Neuronal stem cell (in vitro differentiated cells): ENCODE measurements around the gene GPR3.
"Not testable (repeated sequence)": the region's sequence is repeated elsewhere in the genome, so short reads cannot be mapped to it uniquely, and the experiment has no call there.

ENCODE experiments used
- DNase-seq: peaks from one replicate; pipeline ENCODE4 v3.0.0-alpha.2; 2013; ENCODE audit warnings: low spot score
- H2AFZ ChIP-seq: one replicate; pipeline ENCODE4 v1.6.1; 2013; ENCODE audit warnings: mild to moderate bottlenecking, low read length, inconsistent platforms
- H2AK5ac ChIP-seq: 2 replicates; pipeline ENCODE4 v1.6.1; 2013; ENCODE audit warnings: low read depth, mild to moderate bottlenecking, inconsistent platforms, low read length, moderate library complexity, mixed read lengths
- H2BK120ac ChIP-seq: 2 replicates; pipeline ENCODE4 v1.6.1; 2013; ENCODE audit warnings: low read depth, mild to moderate bottlenecking, inconsistent platforms, low read length, moderate library complexity, mixed read lengths
- H2BK12ac ChIP-seq: one replicate; pipeline ENCODE4 v1.6.1; 2013; ENCODE audit warnings: low read length, inconsistent platforms
- H2BK15ac ChIP-seq: 2 replicates; pipeline ENCODE4 v1.6.1; 2013; ENCODE audit warnings: mild to moderate bottlenecking, low read length, inconsistent platforms, mixed read lengths
- H2BK5ac ChIP-seq: one replicate; pipeline ENCODE4 v1.6.1; 2013; ENCODE audit warnings: inconsistent platforms, mild to moderate bottlenecking, low read length, moderate library complexity
- H3K14ac ChIP-seq: one replicate; pipeline ENCODE4 v1.6.1; 2013; ENCODE audit warnings: low read length, inconsistent platforms
- H3K18ac ChIP-seq: 2 replicates; pipeline ENCODE4 v1.6.1; 2013; ENCODE audit warnings: low read length, inconsistent platforms
- H3K23ac ChIP-seq: 2 replicates; pipeline ENCODE4 v1.6.1; 2013; ENCODE audit warnings: low read depth, mild to moderate bottlenecking, mixed read lengths, low read length, inconsistent platforms; ENCODE audit not compliant: poor library complexity
- H3K27ac ChIP-seq: replicated peaks from 3 replicates; pipeline ENCODE4 v1.5.1; 2013; ENCODE audit warnings: low read length, inconsistent platforms
- H3K27me3 ChIP-seq, 3 experiments: 2 replicates each; pipeline ENCODE4 v1.6.1; 2013; ENCODE audit warnings: low read length in 3 of 3, mild to moderate bottlenecking in 2 of 3, inconsistent platforms in 1 of 3, low read depth in 1 of 3, mixed read lengths in 1 of 3, moderate library complexity in 1 of 3; ENCODE audit not compliant: control insufficient read depth in 3 of 3, insufficient read depth in 3 of 3
- H3K36me3 ChIP-seq, 2 donors: replicated peaks in 1 of 2; 2 replicates each; pipeline ENCODE4 v1.6.1; 2013; ENCODE audit warnings: low read length in 2 of 2; ENCODE audit not compliant: control insufficient read depth in 2 of 2, insufficient read depth in 2 of 2
- H3K4ac ChIP-seq: 2 replicates; pipeline ENCODE4 v1.6.1; 2013; ENCODE audit warnings: inconsistent platforms, mild to moderate bottlenecking, low read length, moderate library complexity
- H3K4me1 ChIP-seq, 2 donors: 1 replicate in 1 of 2; 2 replicates in 1 of 2; pipeline ENCODE4 v1.6.1; 2013; ENCODE audit warnings: low read length in 2 of 2, low read depth in 1 of 2; ENCODE audit not compliant: control insufficient read depth in 2 of 2, insufficient read depth in 1 of 2
- H3K4me2 ChIP-seq: one replicate; pipeline ENCODE4 v1.6.1; 2013; ENCODE audit warnings: mild to moderate bottlenecking, low read length, inconsistent platforms; ENCODE audit not compliant: insufficient read depth, poor library complexity, severe bottlenecking
- H3K4me3 ChIP-seq, 2 donors: 2 replicates each; pipeline ENCODE4 v1.5.1; 2013; ENCODE audit warnings: low read length in 2 of 2, mild to moderate bottlenecking in 2 of 2, inconsistent platforms in 1 of 2, moderate library complexity in 1 of 2
- H3K79me1 ChIP-seq: one replicate; pipeline ENCODE4 v1.6.1; 2013; ENCODE audit warnings: low read depth, mild to moderate bottlenecking, inconsistent platforms, low read length, moderate library complexity
- H3K9ac ChIP-seq: one replicate; pipeline ENCODE4 v1.6.1; 2013; ENCODE audit warnings: mild to moderate bottlenecking, low read depth, low read length, inconsistent platforms; ENCODE audit not compliant: poor library complexity
- H3K9me3 ChIP-seq, 2 donors: replicated peaks in 1 of 2; 2 replicates each; pipeline versions ENCODE3 to v1.6.1; 2013; ENCODE audit warnings: low read length in 2 of 2, mild to moderate bottlenecking in 2 of 2, inconsistent platforms in 1 of 2, low read depth in 1 of 2, mixed read lengths in 1 of 2, moderate library complexity in 1 of 2; ENCODE audit not compliant: control insufficient read depth in 2 of 2, insufficient read depth in 1 of 2
- H4K8ac ChIP-seq: one replicate; pipeline ENCODE4 v1.6.1; 2013; ENCODE audit warnings: low read depth, mild to moderate bottlenecking, inconsistent platforms, low read length, moderate library complexity
- H4K91ac ChIP-seq: one replicate; pipeline ENCODE4 v1.6.1; 2013; ENCODE audit warnings: low read length, low read depth, mild to moderate bottlenecking, inconsistent platforms; ENCODE audit not compliant: poor library complexity
- WGBS, 2 donors: extraction: QIAGEN DNeasy Blood & Tissue Kit; methylation state at CpG; one replicate each; pipeline ENCODE4 v1.1.7; 2013; ENCODE audit warnings: missing lambda C conversion rate in 2 of 2, mixed read lengths in 1 of 2; ENCODE audit not compliant: insufficient read length in 2 of 2, insufficient replicate concordance in 1 of 2; ENCODE audit errors: extremely low coverage in 2 of 2; 5-methylcytosine and 5-hydroxymethylcytosine counted together

GPR3 gene

DNA sequence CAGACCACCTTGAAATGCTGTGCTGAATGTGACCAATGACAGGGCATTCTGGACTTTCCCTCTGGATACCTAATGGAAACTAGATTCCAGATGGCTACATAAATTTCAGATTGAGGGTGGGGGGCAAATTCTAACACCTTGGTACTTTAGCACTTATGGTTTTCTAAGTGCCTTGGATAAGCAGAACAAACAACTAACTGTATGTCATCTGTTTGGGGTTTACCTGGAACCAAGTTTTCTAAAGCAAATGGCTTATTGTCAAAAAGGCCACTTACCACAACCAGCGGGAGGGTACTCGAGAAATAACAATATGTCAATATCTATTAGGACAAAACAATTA is 39.1 kb downstream of the GPR3 start:
- peaks cover 4 to 23% of the 10 kb centered on the region in 2 donors for H3K4me1 ChIP-seq
- H2BK12ac ChIP-seq, result no peak overlapping the region
- H3K27me3 ChIP-seq, result no peaks in the 10 kb centered on the region
- H2AFZ ChIP-seq, result no peak overlapping the region
- no peak overlapping the region for H3K18ac ChIP-seq
- H3K4ac ChIP-seq, result no peak overlapping the region
- H2BK120ac ChIP-seq, result no peak overlapping the region
- H3K79me1 ChIP-seq, result no peaks in the 10 kb centered on the region
- H2AK5ac ChIP-seq, result no peak overlapping the region
- DNase-seq, result no peak
- no CpG with 5 or more reads among the region's 2 CpGs for WGBS, 2 donors
- no peak overlapping the region for H2BK15ac ChIP-seq
- H3K36me3 ChIP-seq, result peaks cover 3 to 21% of the 10 kb centered on the region in 2 donors
- H3K4me3 ChIP-seq, result no peak overlapping the region
- H3K27ac ChIP-seq, result no peak overlapping the region
- H3K4me2 ChIP-seq, result no peak overlapping the region
- no peak overlapping the region for H3K9ac ChIP-seq
- H3K23ac ChIP-seq, result no peak overlapping the region
- H3K14ac ChIP-seq, result no peak overlapping the region
- H3K9me3 ChIP-seq, result no peaks in the 10 kb centered on the region
- H2BK5ac ChIP-seq, result no peak overlapping the region
- no peak overlapping the region for H4K91ac ChIP-seq
- no peak overlapping the region for H4K8ac ChIP-seq

DNA sequence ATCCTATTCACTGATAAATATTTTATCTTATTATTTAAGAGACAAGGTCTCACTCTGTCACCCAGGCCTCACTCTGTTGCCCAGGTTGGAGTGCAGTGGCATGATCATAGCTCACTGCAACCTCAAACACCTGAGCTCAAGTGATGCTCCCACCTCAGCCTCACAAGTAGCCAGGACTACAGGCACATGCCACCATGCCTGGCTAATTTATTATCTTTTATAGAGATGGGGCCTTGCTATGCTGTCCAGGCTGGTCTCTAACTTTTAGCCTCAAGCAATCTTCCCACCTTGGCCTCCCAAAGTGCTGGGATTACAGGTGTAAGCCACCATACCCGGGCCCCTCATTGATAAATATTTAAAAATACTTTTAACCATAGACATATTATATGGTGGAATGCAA is 40.3 kb downstream of the GPR3 start:
- not testable (repeated sequence) for H3K36me3 ChIP-seq, H2AK5ac ChIP-seq, H3K4me2 ChIP-seq

GRCh38 chr1:27433706-27434105 is 41.3 kb downstream of the GPR3 start:
- no peak for DNase-seq
- Histone ChIP-seq H4K91ac (no peak overlapping the region), H3K4me1 (peaks cover 2 to 24% of the 10 kb centered on the region in 2 donors), H3K4me2 (no peak overlapping the region), H2BK120ac (no peak overlapping the region), H3K9ac (no peak overlapping the region), H3K79me1 (no peaks in the 10 kb centered on the region), H2BK5ac (no peak overlapping the region), H3K4ac (no peak overlapping the region), H3K27ac (no peak overlapping the region), H4K8ac (no peak overlapping the region), H3K18ac (no peak overlapping the region), H3K14ac (no peak overlapping the region), H3K4me3 (no peak overlapping the region), H2AFZ (no peak overlapping the region), H3K27me3 (no peaks in the 10 kb centered on the region), H2BK12ac (no peak overlapping the region), H2BK15ac (no peak overlapping the region), H2AK5ac (no peak overlapping the region), H3K36me3 (peaks cover 0 to under 1% of the 10 kb centered on the region in 2 donors), H3K9me3 (no peaks in the 10 kb centered on the region), H3K23ac (no peak overlapping the region)
- no CpG with 5 or more reads among the region's 3 CpGs for WGBS, 2 donors

More for the DNA sequence above, 40.3 kb downstream of the GPR3 start:
- not testable (repeated sequence) for H3K9me3 ChIP-seq, H4K91ac ChIP-seq, H2BK5ac ChIP-seq, H2BK12ac ChIP-seq, H3K14ac ChIP-seq, H3K27ac ChIP-seq, H2BK120ac ChIP-seq, H3K9ac ChIP-seq, H3K18ac ChIP-seq, H4K8ac ChIP-seq, H3K27me3 ChIP-seq, H2AFZ ChIP-seq, H3K4me3 ChIP-seq, H2BK15ac ChIP-seq, H3K23ac ChIP-seq, H3K79me1 ChIP-seq, DNase-seq, H3K4ac ChIP-seq
- no CpG with 5 or more reads among the region's 1 CpG for WGBS, 2 donors
- peaks cover 5 to 27% of the 10 kb centered on the region in 2 donors for H3K4me1 ChIP-seq

DNA sequence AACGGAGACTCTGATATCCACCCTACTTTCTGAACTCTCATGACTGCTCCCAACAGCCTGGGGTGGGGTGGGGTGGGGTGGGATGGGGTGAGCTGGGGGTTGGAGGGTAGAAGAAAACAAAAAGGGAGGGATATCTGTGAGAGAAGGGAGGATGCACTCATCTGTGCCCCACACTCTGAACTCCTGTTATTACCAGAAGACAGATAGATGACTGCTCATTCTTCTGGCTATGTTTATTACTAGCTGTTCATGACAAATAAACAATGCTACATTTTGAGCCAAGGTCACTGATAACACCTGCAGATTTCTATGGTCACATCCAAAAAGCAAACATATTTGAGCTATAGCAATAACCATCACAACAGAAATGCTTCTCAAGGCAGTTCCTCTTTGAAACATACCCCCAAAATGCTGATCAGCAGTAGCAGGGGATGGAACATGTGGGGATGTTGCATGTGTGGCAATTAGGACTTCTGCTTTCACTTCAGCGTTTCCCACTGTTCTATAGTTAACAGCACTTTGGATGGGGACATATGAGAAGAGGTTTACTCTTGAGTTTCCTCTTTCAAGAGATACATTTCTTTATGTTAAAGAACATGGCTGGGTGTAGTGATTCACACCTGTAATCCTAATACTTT is 43.3 kb downstream of the GPR3 start:
- Histone ChIP-seq H3K27me3 (no peaks in the 10 kb centered on the region), H2AFZ (no peak overlapping the region), H3K27ac (no peak overlapping the region), H2BK15ac (no peak overlapping the region), H3K79me1 (no peaks in the 10 kb centered on the region), H2BK5ac (no peak overlapping the region), H2BK12ac (no peak overlapping the region), H3K4ac (no peak overlapping the region), H3K36me3 (peaks cover 0 to 19% of the 10 kb centered on the region in 2 donors), H3K9ac (no peak overlapping the region), H3K18ac (no peak overlapping the region), H3K9me3 (no peaks in the 10 kb centered on the region), H4K8ac (no peak overlapping the region), H3K4me3 (no peak overlapping the region), H4K91ac (no peak overlapping the region), H3K4me1 (peaks cover 2 to 19% of the 10 kb centered on the region in 2 donors), H2AK5ac (no peak overlapping the region), H2BK120ac (no peak overlapping the region), H3K4me2 (no peak overlapping the region), H3K23ac (no peak overlapping the region), H3K14ac (no peak overlapping the region)
- no peak for DNase-seq
- no CpG with 5 or more reads among the region's 2 CpGs for WGBS, 2 donors
